ENCODE results near the gene PCMT1.

- no peak for TF ChIP-seq CTCF (IDR thresholded peaks at IDR 0.05; ENCODE audit: borderline replicate concordance, extremely low read depth, low read length, poor library complexity, severe bottlenecking)
- no peak for TF ChIP-seq EZH2 (IDR thresholded peaks at IDR 0.05; ENCODE audit: borderline replicate concordance, low read depth, low read length, severe bottlenecking)
Measured at GRCh38 chr6:149719531-149719930, 30.0 kb upstream of the PCMT1 start.
